SK-N-SH treated with all-trans-retinoic acid at 6 μM for 48 hours (cell line): Measurements from ENCODE around the gene POFUT1.

Experiments used
- CSRNP3 ChIP-seq: fragments of 250-450 bp; sonication (Bioruptor Pico); IDR thresholded peaks from 2 replicates; pipeline ENCODE4 v1.5.1; 2021; ENCODE audit warnings: mild to moderate bottlenecking, moderate library complexity
- OSR1 ChIP-seq: fragments of 250-450 bp; sonication (Bioruptor Pico); IDR thresholded peaks from 2 replicates; pipeline ENCODE4 v1.8.0; 2022; ENCODE audit warnings: moderate library complexity, mild to moderate bottlenecking, inconsistent platforms
- PATZ1 ChIP-seq: fragments of 250-450 bp; sonication (Bioruptor Pico); IDR thresholded peaks from 2 replicates; pipeline ENCODE4 v1.8.0; 2020; ENCODE audit warnings: mild to moderate bottlenecking, moderate library complexity, borderline replicate concordance
- POU6F1 ChIP-seq: fragments of 250-450 bp; sonication (Bioruptor Pico); IDR thresholded peaks from 2 replicates; pipeline ENCODE4 v1.8.0; 2021; ENCODE audit warnings: low read depth, mild to moderate bottlenecking, moderate library complexity, borderline replicate concordance
- PPARA ChIP-seq: fragments of 250-450 bp; sonication (Bioruptor Pico); IDR thresholded peaks from 2 replicates; pipeline ENCODE4 v1.5.0; 2020; ENCODE audit warnings: mild to moderate bottlenecking, borderline replicate concordance
- RARB ChIP-seq: fragments of 250-450 bp; sonication (Bioruptor Pico); IDR thresholded peaks from 2 replicates; pipeline ENCODE4 v1.8.0; 2021; ENCODE audit warnings: mild to moderate bottlenecking, moderate library complexity
- TCF4 ChIP-seq: fragments of 250-450 bp; sonication (Bioruptor Pico); IDR thresholded peaks from 2 replicates; pipeline ENCODE4 v1.8.0; 2021; ENCODE audit warnings: mild to moderate bottlenecking, moderate library complexity, borderline replicate concordance
- ZFP3 ChIP-seq: fragments of 250-450 bp; sonication (Bioruptor Pico); IDR thresholded peaks from 2 replicates; pipeline ENCODE4 v1.5.0; 2020; ENCODE audit warnings: mild to moderate bottlenecking, moderate library complexity
- ZFP30 ChIP-seq: fragments of 450-650 bp; formaldehyde crosslinking; IDR thresholded peaks from 2 replicates; pipeline ENCODE4 v1.5.0; 2022; ENCODE audit warnings: mild to moderate bottlenecking, moderate library complexity

GRCh38 chr20:32230707-32231106 is 23.0 kb downstream of the POFUT1 start:
- no peak for TF ChIP-seq ZFP30 (CRISPR knock-in tag)
- no peak for TF ChIP-seq CSRNP3
- TF ChIP-seq OSR1 (CRISPR knock-in tag) = no peak
- no peak for TF ChIP-seq ZFP3 (CRISPR knock-in tag)
- no peak for TF ChIP-seq POU6F1
- no peak for TF ChIP-seq RARB (CRISPR knock-in tag)
- TF ChIP-seq TCF4 = no peak
- TF ChIP-seq PATZ1 = no peak
- no peak for TF ChIP-seq PPARA (CRISPR knock-in tag)
